ENCODE results near the gene TBPL2. TPM values are rescaled to one million over a fixed set of nuclear protein-coding genes. Genes with fewer than 3 reads are reported as not detected.

The TBPL2 gene
- polyA plus RNA-seq, 1 donor from 2014 or later = not detected

DNA sequence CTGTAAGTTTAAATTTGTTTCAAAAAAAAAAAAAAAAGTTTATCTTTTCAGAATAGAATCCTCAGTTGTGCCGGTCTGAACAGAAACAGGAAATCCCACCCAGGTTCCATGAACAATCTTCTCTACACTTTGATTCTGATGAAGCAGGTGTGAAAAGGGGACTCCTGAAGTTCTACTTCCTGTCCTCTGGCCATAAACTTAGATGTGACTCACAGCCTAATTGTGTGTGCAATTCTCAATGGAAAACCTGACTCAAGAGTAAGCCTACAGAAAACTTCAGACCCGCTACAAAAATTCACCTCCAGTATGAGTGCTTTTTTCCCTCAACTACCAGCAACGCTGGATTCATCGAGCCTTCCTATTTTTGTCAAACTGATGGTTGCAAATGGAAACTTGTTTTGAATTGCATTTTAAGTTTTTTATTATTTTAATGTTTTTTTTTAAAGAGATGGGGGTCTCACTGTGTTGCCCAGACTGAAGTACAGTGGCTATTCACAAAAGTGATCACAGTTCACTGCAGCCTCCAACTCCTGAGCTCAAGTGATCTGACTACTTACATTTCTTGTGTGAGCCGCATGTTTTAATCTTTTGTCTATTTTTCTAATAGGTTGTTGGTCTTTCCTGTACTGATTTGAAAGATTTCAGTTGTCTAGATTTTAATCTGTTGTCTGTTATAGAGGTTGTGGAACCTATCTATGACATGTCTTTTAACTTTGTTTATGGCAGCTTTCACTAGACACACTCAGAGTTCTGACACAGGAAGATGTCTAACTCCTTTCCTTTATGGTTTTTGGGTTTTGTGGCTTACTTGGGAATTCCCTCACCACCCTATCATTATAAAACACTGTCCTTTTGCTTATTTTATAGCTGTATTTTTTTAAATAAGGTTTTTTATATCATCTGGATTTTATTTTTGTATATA lies 66.4 kb downstream of the TBPL2 start:
- peak overlapping the region in 1 of 3 donors; percentile 77 for H3K27ac Mint-ChIP-seq
- H3K4me1 Mint-ChIP-seq = peaks cover 5 to 9% (median 7%) of the 10 kb centered on the region in 3 donors

DNA sequence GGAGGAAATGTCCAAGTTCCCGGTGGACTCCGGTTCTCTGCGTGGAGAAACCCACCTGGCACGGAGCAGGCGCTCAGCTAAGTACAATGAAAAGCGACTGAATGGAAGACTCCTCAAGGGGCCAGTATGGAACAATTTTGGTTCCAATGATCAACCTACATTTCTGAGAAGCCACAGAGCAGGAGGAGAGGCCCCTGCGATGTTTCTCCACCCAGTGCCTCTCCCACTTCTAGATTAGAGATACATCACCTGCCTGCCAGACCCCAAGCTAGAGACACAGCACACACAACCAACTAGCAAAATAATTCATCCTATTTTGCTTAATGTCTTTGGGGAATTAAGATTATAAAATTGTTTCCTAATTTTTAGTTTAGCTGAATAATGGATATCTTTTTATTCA lies 67.6 kb downstream of the TBPL2 start:
- Mint-ChIP-seq H3K36me3 (peaks cover 13% of the 10 kb centered on the region), H3K4me3 (peak overlapping the region in 1 of 4 donors; percentile 60), H3K27me3 (no peaks in the 10 kb centered on the region), H3K27ac (peak overlapping the region in 1 of 3 donors; percentile 23), H3K9me3 (no peaks in the 10 kb centered on the region), H3K4me1 (peaks cover 5 to 9% (median 7%) of the 10 kb centered on the region in 3 donors)

More for the DNA sequence above, 66.4 kb downstream of the TBPL2 start:
- Mint-ChIP-seq H3K36me3 (peaks cover 13% of the 10 kb centered on the region), H3K9me3 (no peaks in the 10 kb centered on the region), H3K4me3 (no peak overlapping the region), H3K27me3 (no peaks in the 10 kb centered on the region)

DNA sequence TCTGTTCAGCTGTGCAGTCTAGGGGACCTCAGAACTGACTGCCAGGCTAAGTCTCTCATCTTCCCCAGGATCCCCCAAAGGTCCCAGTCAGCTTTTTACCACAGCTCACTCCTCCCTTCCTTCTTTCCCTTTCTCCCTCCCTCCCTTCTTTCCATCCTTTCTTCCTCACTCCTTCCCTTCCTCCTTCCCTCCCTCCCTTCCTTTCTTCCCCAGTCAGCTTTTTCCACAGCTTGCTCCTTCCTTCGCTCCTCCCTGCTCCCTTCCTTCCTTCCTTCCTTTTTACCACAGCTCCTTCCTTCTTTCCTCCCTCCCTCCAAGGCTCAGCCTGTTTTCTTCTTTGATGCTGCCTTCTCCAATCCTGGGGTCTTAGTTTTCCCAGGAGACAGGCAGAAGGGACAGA lies 68.0 kb downstream of the TBPL2 start:
- no peaks in the 10 kb centered on the region for H3K27me3 Mint-ChIP-seq
- no peaks in the 10 kb centered on the region for H3K9me3 Mint-ChIP-seq
- H3K27ac Mint-ChIP-seq = peak overlapping the region in 1 of 3 donors; percentile 23
- H3K4me3 Mint-ChIP-seq = peak overlapping the region in 1 of 4 donors; percentile 60
- H3K36me3 Mint-ChIP-seq = peaks cover 13% of the 10 kb centered on the region
- H3K4me1 Mint-ChIP-seq = peaks cover 5 to 9% (median 7%) of the 10 kb centered on the region in 3 donors

DNA sequence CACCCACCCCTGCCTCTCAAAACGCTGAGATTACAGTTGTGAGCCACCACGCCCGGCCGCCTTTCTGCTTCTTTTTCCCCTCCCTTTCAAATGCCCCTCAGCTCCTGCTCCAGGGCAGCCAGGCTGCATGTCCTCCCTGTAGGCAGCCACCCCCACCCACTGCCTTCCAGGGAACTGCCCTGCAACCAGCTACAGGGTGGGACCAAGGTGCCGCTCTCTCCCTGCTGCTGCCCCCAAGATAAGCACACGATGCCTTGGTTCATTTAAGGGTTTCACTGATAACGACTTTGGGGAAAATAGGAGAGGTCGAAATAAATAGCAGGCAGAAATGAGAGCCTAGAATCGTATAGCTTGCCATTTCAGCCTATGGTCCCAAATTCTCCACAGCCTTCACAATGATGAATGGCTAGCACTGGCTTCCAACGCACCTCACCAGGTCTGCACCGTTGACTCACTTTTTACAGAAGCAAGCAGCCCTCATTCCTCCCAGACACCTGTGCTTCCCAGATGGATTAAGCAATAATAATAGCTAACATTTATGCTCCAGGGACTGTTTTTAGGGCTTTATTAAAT lies 69.4 kb downstream of the TBPL2 start:
- H3K36me3 Mint-ChIP-seq = peaks cover 9% of the 10 kb centered on the region
- peaks cover 5 to 9% (median 7%) of the 10 kb centered on the region in 3 donors for H3K4me1 Mint-ChIP-seq
- no peaks in the 10 kb centered on the region for H3K27me3 Mint-ChIP-seq
- no peak overlapping the region for H3K4me3 Mint-ChIP-seq
- H3K9me3 Mint-ChIP-seq = no peaks in the 10 kb centered on the region
- no peak overlapping the region for H3K27ac Mint-ChIP-seq

DNA sequence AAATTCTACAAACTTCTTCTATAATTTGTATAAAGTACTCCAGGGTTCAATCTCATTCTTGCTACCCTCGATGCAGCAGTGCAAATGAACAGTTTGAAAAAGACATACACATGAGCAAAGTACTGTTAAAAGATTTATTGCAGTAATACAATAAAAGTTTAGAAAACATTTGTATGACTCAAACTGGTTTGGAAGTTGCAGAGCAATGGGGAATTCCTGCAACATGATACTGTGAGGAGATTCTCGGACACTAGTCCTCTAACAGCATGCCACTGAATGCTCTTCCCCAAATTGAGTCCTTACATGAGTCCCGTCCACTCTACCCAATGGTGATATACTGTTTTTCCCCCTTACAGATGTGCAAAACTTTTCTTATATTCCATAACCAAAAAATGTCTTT lies 74.1 kb downstream of the TBPL2 start:
- no peaks in the 10 kb centered on the region for H3K9me3 Mint-ChIP-seq

More for the DNA sequence above, 74.1 kb downstream of the TBPL2 start:
- Mint-ChIP-seq H3K27me3 (no peaks in the 10 kb centered on the region), H3K27ac (peak overlapping the region in 1 of 3 donors; percentile 65), H3K4me1 (no peaks in the 10 kb centered on the region), H3K36me3 (peaks cover 4% of the 10 kb centered on the region), H3K4me3 (no peak overlapping the region)

Other genes with a start within 250 kb of the TBPL2 start
- gene DLGAP5, start 249.0 kb downstream of the TBPL2 start, polyA plus RNA-seq = not detected
- gene FBXO34, start 169.2 kb downstream of the TBPL2 start, polyA plus RNA-seq = 23.7 TPM
- 4.8 TPM for gene ATG14, start 28.8 kb downstream of the TBPL2 start, polyA plus RNA-seq
- 55.3 TPM for gene KTN1, start 139.6 kb upstream of the TBPL2 start, polyA plus RNA-seq

Data from IgD-negative memory B cell (primary cell).